Measurements from ENCODE around the gene AP2A2.
"Not testable (repeated sequence)": the region's sequence is repeated elsewhere in the genome, so short reads cannot be mapped to it uniquely, and the experiment has no call there.

AP2A2 gene

GRCh38 chr11:1000357-1001278 lies 74.9 kb downstream of the AP2A2 start:
- FAIRE-seq, result no peak

DNA sequence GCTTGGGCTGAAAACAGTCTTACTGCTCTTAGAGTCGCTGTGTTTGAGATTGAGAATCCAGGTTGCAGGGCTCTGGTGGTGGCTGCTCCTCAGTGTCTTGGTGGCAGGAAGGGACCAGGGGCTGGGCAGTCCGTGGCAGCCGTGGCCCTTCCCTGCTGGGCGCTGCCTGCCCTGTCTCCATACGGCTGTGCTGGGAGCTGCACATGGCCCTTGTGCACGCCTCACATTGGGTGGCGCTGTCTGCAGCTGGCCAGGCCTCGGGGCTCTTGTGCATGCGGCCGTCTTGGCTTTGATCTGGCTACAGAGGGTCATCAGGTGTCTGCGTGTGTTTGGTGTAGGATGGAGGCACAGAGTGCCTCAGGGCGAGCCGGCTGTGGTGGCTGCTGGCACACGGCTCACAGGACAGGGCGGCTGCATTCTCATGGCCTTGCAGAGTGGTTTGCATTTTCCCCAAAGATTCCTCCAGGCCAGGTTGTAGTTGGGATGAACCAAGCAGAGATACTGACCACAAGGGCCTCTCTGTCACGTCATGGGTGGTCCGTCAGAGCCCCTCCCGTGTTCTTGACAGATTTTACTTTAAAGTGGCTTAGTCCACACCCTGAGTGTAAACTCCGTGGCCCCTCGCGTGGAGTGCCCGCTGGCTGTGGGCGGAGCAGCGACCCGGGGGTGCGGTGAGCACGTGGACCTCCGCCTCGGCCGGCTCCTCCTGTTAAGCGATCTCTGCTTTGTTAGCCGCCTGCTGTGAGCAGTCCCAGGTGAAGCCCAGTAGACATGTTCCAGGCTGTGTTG lies 76.1 kb downstream of the AP2A2 start:
- no peak for FAIRE-seq

DNA sequence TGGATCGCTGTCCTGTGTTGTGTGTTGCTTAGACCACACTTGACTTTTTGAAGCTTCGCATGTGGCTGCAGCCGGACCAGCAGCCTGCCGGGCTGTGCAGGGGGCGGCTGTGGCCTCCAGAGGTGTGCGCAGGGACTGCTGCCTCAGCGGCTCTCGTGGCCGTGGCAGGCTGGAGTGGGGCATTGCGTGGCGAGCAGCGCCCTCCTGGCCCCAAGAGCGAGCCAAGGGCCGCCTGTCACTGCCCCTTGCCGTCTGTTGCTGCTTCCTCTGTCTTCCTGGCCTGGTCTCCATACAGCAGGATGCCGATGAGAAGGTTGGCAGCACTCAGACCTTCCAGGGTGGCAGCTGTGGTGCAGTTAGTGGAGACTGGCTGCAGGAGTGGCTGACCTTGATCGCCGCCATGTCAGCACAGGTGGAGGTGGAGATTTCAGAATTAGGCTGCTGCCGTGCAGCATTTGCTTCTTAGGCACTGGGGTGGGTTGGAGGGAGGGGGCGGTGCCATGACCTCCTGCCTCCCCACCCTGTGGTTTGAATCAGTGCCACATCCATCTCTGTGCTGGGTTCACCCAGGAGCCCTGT lies 76.8 kb downstream of the AP2A2 start:
- no peak for FAIRE-seq

DNA sequence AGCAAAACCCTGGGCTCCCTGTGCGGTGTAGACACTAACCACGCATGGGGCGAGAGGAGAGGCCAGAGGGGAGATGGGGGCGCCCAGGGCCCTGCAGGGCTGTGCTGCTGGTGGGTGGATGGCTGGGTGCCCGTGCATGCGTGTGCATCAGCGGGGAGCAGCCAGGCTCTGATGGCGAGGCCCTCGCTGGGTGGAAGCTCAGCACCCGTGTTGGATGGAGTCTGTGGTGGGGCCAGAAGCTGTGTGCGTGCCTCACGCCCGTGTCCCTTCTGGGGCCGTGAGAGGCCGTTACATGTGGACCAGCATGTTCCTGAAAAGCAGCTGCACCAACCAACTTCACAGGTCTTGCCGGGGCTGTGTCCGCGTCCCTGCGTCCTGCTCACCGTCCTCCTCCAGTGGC lies 77.5 kb downstream of the AP2A2 start:
- FAIRE-seq, result no peak

DNA sequence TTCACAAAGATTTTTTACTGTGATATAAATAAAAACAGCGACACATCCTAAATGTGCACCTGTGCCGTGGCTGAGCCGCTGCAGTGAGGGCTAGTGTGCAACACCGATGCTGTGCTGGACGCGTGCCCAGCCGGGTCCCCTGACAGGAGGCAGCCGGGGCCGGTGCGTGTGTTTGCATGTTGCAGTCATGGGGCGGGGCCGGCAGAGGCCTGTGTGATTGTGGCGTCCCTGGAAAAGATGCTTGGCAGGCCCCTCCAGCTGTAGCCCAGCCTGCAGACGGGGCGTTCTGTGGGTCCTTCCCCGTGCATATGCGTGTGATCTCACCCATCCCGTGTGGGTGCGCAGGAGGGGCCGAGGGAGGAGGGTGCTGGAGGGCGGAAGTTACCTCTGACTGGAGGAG lies 80.3 kb downstream of the AP2A2 start:
- no peak for FAIRE-seq

DNA sequence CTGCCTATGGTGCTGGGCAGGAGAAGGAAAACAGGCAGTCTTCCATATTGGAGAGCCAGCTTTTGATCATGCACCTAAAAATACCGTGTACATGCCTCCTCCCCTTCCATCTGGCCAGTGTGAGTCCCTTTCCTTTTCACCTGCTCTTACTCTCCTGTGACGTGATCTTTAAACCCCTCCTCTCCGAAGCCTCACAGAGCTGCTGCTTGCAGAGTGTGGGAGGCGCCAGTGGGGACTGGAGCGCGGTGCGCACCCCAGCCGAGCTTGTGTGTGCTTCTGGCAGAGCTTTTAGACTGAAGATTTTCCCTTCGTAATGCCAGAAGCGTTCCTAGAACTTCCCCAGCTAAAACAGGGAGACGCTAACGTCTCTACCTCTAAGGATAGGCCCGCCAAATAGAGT lies 81.1 kb downstream of the AP2A2 start:
- no peak for FAIRE-seq

DNA sequence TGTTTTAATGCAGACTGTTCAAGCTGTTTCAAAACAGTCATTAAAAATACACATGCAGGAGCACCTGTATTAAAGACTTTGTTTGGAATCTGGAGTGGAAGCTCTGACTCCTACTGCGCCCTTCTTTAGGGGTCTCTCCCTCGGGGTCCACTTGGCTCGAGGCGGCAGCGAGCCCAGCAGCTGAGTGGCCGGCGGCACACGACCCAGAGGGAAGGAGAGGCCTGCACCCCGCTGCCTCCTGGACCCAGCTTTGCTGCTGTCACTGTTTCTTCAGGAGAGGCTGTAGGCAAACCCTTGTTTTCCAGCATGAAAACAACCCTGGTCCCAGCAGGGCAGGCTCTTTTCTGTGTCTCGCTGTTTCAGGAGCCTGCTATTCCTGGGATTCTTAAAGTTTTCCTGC lies 81.6 kb downstream of the AP2A2 start:
- FAIRE-seq, result no peak

DNA sequence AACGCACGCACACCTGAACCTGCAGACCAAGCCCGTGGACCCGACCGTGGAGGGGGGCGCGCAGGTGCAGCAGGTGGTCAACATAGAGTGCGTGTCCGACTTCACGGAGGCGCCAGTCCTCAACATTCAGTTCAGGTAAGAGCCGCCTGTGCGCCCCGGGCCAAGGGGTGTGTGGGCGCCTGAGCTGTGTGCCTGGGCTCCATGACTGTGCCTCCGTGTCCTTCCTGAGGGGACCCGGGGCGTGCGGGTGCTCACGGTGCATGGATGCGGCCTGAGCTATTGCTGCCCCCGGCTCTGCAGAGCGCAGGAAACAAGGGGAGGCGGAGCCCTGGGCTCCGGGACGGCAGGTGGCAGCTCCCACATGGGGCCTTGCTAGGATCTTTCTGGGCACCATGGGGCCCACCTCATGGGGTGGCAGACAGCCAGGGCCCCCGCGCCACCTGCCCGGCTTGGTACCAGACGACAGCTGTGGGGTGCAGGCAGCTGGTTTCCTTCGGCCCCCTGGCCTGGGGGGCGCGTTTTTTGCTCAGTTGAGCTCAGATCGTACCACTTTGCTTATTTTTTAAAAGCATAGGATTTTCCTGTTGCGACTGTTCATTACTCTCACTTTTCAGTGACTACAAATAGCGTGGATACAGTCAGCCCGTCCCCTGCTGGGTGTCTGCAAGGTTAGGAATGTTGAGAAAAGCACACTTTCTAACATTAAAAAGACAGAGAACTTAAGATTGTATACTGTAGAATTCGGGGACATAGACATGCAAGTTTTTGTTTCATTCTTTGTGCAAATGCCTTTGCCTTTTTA lies 82.5 kb downstream of the AP2A2 start:
- FAIRE-seq, result no peak

DNA sequence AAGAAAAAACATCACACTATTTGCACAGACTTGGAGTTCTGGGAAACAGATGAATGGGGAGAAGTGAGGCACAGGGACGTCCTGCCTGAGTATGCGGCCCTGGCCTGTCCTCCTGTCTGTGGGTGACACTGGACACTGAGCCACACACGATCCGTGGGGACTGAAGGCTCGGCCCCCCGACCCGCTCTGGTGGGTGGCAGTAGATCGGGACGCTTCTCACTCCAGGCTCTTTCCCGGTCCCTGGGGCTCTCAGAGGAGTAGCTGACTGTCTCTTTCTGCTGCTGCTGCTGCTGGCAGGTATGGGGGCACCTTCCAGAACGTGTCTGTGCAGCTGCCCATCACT lies 83.1 kb downstream of the AP2A2 start:
- no peak for FAIRE-seq

DNA sequence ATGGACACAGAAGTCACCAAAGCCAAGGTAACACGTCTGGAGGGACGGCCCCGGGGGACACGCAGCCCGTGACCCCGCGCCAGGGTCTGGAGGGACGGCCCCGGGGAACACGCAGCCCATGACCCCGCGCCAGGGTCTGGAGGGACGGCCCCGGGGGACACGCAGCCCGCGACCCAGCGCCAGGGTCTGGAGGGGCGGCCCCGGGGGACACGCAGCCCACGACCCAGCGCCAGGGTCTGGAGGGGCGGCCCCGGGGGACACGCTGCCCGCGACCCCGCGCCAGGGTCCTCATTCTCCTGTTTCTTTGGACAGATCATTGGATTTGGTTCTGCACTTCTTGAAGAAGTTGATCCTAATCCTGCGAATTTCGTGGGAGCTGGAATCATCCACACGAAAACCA lies 83.7 kb downstream of the AP2A2 start:
- no peak for FAIRE-seq

GRCh38 chr11:1009991-1010390 lies 84.3 kb downstream of the AP2A2 start:
- FAIRE-seq, result no peak

DNA sequence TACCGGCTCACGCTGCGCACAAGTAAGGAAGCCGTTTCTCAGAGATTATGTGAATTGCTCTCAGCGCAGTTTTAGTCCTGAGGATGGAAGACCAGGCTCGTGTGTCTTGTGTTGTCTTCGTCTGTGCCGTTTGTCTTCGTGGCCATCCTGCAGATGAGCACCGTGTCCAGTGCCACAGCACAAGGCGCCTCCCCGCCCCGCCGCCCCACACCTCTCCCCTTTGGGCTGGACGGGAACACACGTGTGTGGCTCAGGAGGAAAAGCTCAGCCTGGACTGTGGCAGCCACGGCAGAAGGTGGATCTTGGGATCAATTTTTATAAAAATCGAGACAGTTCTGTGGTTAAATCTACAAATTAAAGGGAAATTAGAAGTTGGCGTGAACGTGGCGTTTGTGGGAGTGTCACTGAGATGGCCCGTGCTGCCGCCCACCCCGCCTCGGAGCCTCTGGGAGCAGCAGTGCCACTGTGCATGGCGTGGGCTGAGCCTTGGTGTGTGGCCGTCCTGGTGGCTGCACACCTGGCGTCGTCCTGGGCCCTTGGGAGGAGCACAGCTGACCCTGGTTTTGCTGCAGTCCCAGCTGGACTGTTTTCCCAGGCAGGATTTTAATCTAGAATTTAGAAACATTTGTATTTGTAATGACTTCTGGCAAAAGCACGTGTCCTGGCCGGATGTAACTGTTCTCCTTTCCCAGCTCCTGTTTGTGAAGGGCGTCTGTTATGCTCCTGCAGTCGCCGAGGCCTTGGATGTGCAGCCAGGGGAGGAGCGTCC lies 85.1 kb downstream of the AP2A2 start:
- FAIRE-seq, result no peak

DNA sequence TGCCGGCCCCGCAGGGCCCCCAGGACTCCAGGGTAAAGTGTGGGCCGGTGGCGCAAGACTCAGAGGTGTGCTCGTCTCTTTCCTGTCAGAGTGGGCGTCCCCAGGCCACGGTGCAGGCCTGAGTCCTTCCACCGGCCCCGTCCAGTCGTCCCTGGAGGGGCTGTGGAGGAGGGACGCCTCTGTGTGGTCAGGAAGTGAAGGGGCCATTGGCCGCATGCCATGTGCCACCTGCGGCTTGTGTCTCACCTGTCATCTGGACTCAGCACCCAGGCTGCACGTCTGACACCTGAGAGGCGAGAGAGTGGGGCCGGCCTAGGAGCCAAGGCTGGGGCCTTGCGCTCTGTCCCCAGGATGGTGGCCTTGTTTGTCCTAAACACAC lies 85.6 kb downstream of the AP2A2 start:
- no peak for FAIRE-seq

DNA sequence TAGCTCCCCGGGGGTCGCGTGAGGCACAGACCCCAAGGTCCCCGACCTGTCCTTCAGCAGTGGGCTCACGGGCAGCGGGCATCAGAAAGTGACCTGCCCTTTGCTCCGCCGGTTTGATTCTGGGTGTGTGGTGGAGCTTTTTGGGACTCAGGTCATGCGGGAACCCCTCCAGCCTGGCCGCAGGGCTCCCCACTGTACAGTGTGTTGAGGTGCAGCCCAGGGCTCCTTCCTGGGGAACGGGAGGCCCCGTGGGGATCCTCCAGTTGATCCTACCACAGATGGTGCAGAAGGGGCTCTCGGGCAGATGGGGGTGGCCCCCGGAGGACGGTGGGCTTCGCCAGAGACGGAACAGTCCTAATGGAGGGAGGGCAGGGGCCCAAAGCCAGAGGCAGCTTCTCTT lies 86.6 kb downstream of the AP2A2 start:
- FAIRE-seq, result no peak

GRCh38 chr11:1012740-1013630 lies 87.3 kb downstream of the AP2A2 start:
- FAIRE-seq, result no peak

GRCh38 chr11:1013631-1013935 lies 87.9 kb downstream of the AP2A2 start:
- FAIRE-seq, result no peak

GRCh38 chr11:1014276-1014675 lies 88.6 kb downstream of the AP2A2 start:
- no peak for FAIRE-seq

DNA sequence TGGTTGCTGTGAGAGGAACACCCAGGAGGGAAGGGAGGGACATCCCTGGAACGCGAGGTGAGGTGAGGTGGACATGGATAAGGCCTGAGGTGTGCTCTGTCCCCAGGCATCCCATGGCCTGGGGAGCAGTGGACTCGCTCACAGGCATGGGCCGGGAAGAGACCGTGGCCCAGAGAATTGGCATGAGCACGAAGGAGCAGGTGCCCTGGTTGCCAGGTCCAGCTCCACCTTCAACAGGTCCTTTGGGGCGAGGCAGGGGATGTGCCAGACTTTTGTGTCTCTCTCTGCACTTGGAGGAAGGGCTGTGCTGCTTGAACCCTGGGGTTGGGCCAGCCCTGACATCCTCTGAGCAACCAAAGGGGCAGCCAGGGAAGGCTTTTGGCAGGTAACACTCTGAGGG lies 89.4 kb downstream of the AP2A2 start:
- FAIRE-seq, result no peak

GRCh38 chr11:1015826-1016545 lies 90.3 kb downstream of the AP2A2 start:
- no peak for FAIRE-seq

DNA sequence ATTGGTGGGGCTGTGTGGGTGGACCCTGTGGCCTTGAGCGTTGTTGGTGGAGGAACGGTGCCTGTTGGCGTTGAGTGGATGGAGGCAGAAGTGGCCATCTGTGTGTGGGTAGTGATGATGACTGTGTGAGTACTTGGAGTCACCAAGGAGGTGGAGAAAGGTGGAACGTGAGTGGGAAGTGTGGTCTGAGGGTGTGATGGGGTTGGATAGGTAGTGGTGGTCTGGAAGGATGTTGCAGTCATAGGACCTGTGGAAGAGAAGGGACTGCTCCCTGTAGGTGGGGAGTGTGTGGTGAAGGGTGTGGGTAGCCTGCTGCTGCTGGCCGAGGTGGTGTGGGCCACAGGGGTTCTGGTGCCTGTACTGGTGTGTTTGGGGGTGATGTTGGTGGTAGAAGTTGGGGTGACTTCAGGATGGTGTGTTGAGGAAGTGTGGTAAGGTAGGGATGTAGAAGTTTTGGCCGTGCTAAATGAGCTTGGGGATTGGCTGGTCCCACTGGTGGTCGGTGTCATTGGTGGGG lies 91.0 kb downstream of the AP2A2 start:
- not testable (repeated sequence) for FAIRE-seq

Data from A204.1 (cell line).